Adrenal gland (tissue), 5 donors: ENCODE data around the gene CORO6.

ENCODE experiments used
- POLR2A ChIP-seq, 2 donors: fragments of 450-650 bp; IDR thresholded peaks; one replicate each; pipeline ENCODE4 v1.6.1; 2017; ENCODE audit warnings: antibody characterized with exemption in 2 of 2, mild to moderate bottlenecking in 2 of 2, moderate library complexity in 1 of 2
- TF ChIP-seq, protein P1 (sequence below), 6 experiments: fragments of 450-650 bp in 4 of 6; fragments of 200-600 bp in 2 of 6; sonication (generic) in 1 of 6; IDR thresholded peaks; 1 replicate in 5 of 6; 2 replicates in 1 of 6; pipeline versions ENCODE4 v1.5.1 to v1.8.0; 2016 to 2021; ENCODE audit warnings: antibody characterized with exemption in 6 of 6, mild to moderate bottlenecking in 2 of 6, moderate library complexity in 1 of 6
- donor health status: DM: no; HTN: no; CAD: no.

GRCh38 chr17:29615048-29615385 is 7.7 kb downstream of the CORO6 start:
- TF ChIP-seq, protein P1, sequence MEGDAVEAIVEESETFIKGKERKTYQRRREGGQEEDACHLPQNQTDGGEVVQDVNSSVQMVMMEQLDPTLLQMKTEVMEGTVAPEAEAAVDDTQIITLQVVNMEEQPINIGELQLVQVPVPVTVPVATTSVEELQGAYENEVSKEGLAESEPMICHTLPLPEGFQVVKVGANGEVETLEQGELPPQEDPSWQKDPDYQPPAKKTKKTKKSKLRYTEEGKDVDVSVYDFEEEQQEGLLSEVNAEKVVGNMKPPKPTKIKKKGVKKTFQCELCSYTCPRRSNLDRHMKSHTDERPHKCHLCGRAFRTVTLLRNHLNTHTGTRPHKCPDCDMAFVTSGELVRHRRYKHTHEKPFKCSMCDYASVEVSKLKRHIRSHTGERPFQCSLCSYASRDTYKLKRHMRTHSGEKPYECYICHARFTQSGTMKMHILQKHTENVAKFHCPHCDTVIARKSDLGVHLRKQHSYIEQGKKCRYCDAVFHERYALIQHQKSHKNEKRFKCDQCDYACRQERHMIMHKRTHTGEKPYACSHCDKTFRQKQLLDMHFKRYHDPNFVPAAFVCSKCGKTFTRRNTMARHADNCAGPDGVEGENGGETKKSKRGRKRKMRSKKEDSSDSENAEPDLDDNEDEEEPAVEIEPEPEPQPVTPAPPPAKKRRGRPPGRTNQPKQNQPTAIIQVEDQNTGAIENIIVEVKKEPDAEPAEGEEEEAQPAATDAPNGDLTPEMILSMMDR (IDR thresholded peaks at IDR 0.05), result no peak
- no peak for TF ChIP-seq POLR2A (IDR thresholded peaks at IDR 0.05)
